ENCODE measurements around the gene RTCB.
"Not testable (repeated sequence)": the region's sequence is repeated elsewhere in the genome, so short reads cannot be mapped to it uniquely, and the experiment has no call there.

The RTCB gene

DNA sequence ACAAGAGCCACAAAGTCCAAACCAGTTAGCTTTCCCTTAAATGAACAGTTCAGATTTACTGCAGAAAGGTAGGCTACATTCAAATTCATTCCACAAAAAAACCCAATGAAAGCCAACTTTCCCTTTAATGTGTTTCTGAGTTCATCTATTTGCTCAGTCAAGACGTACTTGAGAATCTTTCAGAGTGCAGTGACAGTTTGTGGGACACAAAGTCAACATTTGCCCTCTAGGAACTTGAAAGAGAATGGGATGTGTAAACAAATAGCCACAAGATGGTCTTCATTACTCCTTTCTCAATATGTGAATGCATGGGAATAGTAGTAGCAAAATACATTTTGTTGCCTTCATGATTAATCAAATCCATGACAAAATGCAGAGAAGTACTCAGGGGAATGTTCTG lies 15.8 kb downstream of the RTCB start:
- no peak overlapping the region for H3K4me3 ChIP-seq (ENCODE audit: low read depth, low read length)
- no peaks in the 10 kb centered on the region for H3K9me3 ChIP-seq (ENCODE audit: control insufficient read depth, insufficient read depth, low read depth, low read length)
- H3K27me3 ChIP-seq (ENCODE audit: control insufficient read depth, insufficient read depth, low read length): no peaks in the 10 kb centered on the region
- H3K27ac ChIP-seq (ENCODE audit: low read depth, low read length): no peak overlapping the region
- H3K4me1 ChIP-seq (ENCODE audit: control insufficient read depth, insufficient read depth, low read length): no peaks in the 10 kb centered on the region
- H3K36me3 ChIP-seq (ENCODE audit: control insufficient read depth, insufficient read depth, low read length): peaks cover 98% of the 10 kb centered on the region
- H3K9ac ChIP-seq (ENCODE audit: low read length): no peak overlapping the region

DNA sequence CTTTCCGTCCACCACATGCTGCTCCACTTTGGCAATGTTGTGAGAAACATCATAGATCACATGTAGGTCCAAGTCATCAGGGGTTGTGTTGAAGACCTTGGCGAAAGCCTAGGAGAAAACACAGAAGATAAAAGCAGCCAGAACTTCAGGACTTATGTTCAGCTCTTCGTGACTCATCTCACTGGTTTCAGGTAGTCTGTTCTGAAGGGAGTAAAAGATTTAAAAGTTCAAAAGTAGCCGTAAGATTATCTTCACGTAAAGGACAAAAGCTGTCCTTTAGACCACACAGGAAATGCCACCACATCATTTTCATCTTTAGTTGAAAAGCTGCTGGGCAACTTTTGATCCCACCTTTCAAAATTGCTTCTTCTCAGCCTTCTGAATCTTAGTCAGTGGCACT lies 16.9 kb downstream of the RTCB start:
- H3K4me1 ChIP-seq (ENCODE audit: control insufficient read depth, insufficient read depth, low read length): no peaks in the 10 kb centered on the region
- no peak overlapping the region for H3K27ac ChIP-seq (ENCODE audit: low read depth, low read length)
- H3K36me3 ChIP-seq (ENCODE audit: control insufficient read depth, insufficient read depth, low read length): peaks cover 94% of the 10 kb centered on the region
- no peaks in the 10 kb centered on the region for H3K27me3 ChIP-seq (ENCODE audit: control insufficient read depth, insufficient read depth, low read length)
- no peak overlapping the region for H3K4me3 ChIP-seq (ENCODE audit: low read depth, low read length)
- no peaks in the 10 kb centered on the region for H3K9me3 ChIP-seq (ENCODE audit: control insufficient read depth, insufficient read depth, low read depth, low read length)
- H3K9ac ChIP-seq (ENCODE audit: low read length): no peak overlapping the region

DNA sequence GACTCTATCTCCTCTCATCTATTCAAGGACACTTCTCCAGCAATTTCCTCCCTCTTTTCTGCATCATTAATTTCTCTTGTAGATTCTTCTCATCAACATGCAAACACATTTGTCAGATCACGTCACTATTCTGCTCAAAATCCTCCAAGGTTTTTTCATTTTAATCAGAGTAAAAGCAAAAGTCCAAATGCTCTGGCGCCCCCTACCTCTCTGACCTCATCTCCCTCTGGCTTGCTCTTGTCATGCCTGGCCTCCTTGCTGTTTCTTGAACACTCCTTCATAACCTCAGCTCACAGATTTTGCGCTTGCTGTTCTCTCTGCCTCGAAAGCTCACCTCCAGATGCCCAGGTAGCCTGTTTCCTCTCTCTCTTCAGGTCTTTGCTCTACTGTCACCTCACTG lies 22.4 kb downstream of the RTCB start:
- no peaks in the 10 kb centered on the region for H3K9me3 ChIP-seq (ENCODE audit: control insufficient read depth, insufficient read depth, low read depth, low read length)
- no peaks in the 10 kb centered on the region for H3K27me3 ChIP-seq (ENCODE audit: control insufficient read depth, insufficient read depth, low read length)
- H3K4me3 ChIP-seq (ENCODE audit: low read depth, low read length): no peak overlapping the region
- H3K9ac ChIP-seq (ENCODE audit: low read length): no peak overlapping the region
- H3K36me3 ChIP-seq (ENCODE audit: control insufficient read depth, insufficient read depth, low read length): peaks cover 81% of the 10 kb centered on the region
- no peak overlapping the region for H3K27ac ChIP-seq (ENCODE audit: low read depth, low read length)
- H3K4me1 ChIP-seq (ENCODE audit: control insufficient read depth, insufficient read depth, low read length): no peaks in the 10 kb centered on the region

DNA sequence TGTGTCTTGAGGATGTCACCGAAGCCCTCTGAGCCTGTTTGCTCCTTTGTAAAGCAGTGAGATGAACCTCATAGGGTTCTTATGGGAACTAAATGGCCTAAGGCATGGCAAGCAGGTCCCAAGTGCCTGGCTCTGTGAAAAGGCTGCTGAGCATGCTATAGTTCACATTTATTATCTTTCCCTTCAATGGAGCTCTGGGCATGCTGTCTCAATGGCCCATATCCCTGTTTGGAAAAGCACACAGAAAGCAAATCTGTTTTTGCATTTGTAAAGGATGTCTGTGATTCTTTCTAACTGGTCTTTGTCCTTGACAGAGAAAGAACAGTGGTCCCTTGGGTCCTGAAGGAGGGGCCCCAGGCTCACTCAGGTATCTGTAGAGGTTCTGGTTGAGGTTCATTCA lies 26.4 kb downstream of the RTCB start:
- H3K9me3 ChIP-seq (ENCODE audit: control insufficient read depth, insufficient read depth, low read depth, low read length): no peaks in the 10 kb centered on the region

DNA sequence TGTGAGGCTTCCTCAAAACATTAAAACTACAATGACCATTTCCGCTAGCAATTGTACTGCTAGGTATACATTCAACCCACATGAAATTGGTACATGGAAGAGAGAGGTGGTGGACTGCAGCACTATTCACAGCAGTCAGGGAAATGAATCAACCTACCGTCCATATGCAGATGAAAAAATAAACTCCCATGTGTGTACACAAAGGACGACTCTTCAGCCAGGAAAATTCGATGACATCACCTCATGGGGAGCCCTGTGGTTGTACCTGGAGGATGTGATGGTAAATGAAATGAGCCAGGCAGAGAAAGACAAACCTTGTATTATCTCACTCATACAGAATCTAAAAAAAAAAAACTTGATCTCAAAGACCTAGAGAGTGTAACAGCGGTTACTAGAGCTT lies 31.1 kb downstream of the RTCB start:
- Histone ChIP-seq H3K27ac (ENCODE audit: low read depth, low read length) (no peak overlapping the region), H3K4me3 (ENCODE audit: low read depth, low read length) (no peak overlapping the region), H3K9ac (ENCODE audit: low read length) (no peak overlapping the region), H3K27me3 (ENCODE audit: control insufficient read depth, insufficient read depth, low read length) (no peaks in the 10 kb centered on the region), H3K4me1 (ENCODE audit: control insufficient read depth, insufficient read depth, low read length) (no peaks in the 10 kb centered on the region), H3K9me3 (ENCODE audit: control insufficient read depth, insufficient read depth, low read depth, low read length) (no peaks in the 10 kb centered on the region), H3K36me3 (ENCODE audit: control insufficient read depth, insufficient read depth, low read length) (peaks cover 5% of the 10 kb centered on the region)

More for the DNA sequence above, 26.4 kb downstream of the RTCB start:
- no peak overlapping the region for H3K9ac ChIP-seq (ENCODE audit: low read length)
- H3K4me3 ChIP-seq (ENCODE audit: low read depth, low read length): no peak overlapping the region
- no peaks in the 10 kb centered on the region for H3K4me1 ChIP-seq (ENCODE audit: control insufficient read depth, insufficient read depth, low read length)
- peaks cover 44% of the 10 kb centered on the region for H3K36me3 ChIP-seq (ENCODE audit: control insufficient read depth, insufficient read depth, low read length)
- H3K27ac ChIP-seq (ENCODE audit: low read depth, low read length): no peak overlapping the region
- no peaks in the 10 kb centered on the region for H3K27me3 ChIP-seq (ENCODE audit: control insufficient read depth, insufficient read depth, low read length)

DNA sequence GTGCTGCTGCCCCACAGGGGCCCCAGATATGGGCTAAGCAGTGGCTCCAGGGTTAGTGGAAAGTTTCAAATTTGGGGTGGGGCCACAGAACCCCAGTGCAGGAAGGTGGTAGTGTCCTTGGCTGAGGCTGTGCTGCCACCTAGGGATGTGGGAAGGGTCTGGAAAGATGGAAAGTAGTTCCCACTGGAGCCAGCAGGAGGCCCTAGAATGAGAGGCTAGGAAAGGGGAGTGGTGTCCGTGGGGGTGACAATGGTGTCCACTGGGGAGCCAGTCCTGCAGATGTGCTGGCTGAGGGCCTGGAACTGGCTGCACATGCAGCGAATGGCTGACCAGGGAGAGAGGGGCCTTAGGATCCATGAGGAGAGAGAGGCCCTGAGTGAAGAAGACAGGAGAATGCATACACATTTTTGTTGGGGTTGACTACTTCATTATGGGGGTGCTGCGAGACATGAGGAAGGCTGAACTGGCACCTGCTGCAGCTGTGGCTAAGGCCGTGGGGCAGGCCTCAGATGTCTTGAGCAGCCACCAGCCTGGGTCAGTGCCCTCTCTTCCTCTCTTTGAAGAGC lies 33.3 kb downstream of the RTCB start:
- Histone ChIP-seq H3K36me3 (ENCODE audit: control insufficient read depth, insufficient read depth, low read length) (no peaks in the 10 kb centered on the region), H3K9ac (ENCODE audit: low read length) (no peak overlapping the region)

DNA sequence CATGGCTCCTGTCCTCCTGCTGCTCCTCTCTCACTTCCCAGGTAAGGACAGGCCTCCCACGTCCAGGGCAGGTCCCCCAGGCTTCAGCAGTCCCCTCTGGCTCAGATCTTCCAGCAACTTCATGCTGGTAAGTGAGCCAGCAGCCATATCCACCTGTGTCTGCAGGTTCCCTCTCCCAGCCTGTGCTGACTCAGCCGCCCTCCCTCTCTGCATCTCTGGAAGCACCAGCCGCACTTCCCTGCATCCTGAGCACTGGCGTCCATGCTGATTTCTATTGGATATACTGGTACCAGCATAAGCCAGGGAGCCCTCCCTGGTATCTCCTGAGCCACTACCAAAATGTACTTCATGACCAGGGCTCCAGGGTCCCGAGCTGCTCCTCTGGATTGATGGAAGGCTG lies 35.4 kb downstream of the RTCB start:
- Histone ChIP-seq H3K9ac (ENCODE audit: low read length) (no peak overlapping the region), H3K4me1 (ENCODE audit: control insufficient read depth, insufficient read depth, low read length) (no peaks in the 10 kb centered on the region), H3K4me3 (ENCODE audit: low read depth, low read length) (no peak overlapping the region)

More for the DNA sequence above, 33.3 kb downstream of the RTCB start:
- Histone ChIP-seq H3K9me3 (ENCODE audit: control insufficient read depth, insufficient read depth, low read depth, low read length) (no peaks in the 10 kb centered on the region), H3K4me3 (ENCODE audit: low read depth, low read length) (no peak overlapping the region), H3K27ac (ENCODE audit: low read depth, low read length) (no peak overlapping the region), H3K4me1 (ENCODE audit: control insufficient read depth, insufficient read depth, low read length) (no peaks in the 10 kb centered on the region), H3K27me3 (ENCODE audit: control insufficient read depth, insufficient read depth, low read length) (no peaks in the 10 kb centered on the region)

DNA sequence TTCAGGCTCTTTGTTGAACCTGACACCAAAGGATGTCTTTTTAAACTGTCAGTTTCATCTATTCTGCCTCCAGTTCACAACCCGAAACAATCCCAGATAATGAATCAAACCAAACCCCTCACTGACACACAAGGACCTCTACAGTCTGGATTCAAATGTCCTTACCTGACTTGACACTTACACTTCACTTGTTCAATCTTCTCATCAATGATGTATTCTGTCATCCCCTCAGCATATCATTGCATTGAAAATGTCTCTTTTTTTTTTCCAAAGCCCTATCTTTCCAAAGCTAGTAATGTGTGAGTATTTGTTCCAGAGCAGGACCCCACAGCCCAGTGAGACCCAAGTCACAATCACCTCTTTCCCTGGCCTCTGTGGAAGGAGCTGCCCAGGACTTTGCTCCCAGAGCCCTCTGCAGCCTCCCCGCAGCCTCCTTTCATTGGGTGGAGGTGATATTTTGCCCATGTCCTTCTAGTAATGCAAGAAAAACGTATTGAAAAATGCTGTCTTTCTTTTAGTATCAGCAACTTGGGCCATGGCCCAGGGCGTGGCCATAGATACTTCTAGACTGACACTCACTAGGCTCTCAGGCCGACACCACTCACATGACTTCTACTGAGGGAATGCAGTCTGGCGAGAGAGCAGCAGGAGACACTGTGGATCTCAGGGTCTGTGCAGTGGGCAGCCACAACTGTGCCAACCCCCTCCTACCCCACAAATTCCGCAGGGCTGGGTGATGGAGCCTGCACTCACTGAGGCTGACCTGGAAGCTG lies 36.2 kb downstream of the RTCB start:
- Histone ChIP-seq H3K27me3 (ENCODE audit: control insufficient read depth, insufficient read depth, low read length) (no peaks in the 10 kb centered on the region), H3K27ac (ENCODE audit: low read depth, low read length) (no peak overlapping the region), H3K36me3 (ENCODE audit: control insufficient read depth, insufficient read depth, low read length) (no peaks in the 10 kb centered on the region), H3K9me3 (ENCODE audit: control insufficient read depth, insufficient read depth, low read depth, low read length) (no peaks in the 10 kb centered on the region), H3K9ac (ENCODE audit: low read length) (no peak overlapping the region), H3K4me1 (ENCODE audit: control insufficient read depth, insufficient read depth, low read length) (no peaks in the 10 kb centered on the region), H3K4me3 (ENCODE audit: low read depth, low read length) (no peak overlapping the region)

More for the DNA sequence above, 35.4 kb downstream of the RTCB start:
- Histone ChIP-seq H3K27ac (ENCODE audit: low read depth, low read length) (no peak overlapping the region), H3K36me3 (ENCODE audit: control insufficient read depth, insufficient read depth, low read length) (no peaks in the 10 kb centered on the region), H3K27me3 (ENCODE audit: control insufficient read depth, insufficient read depth, low read length) (no peaks in the 10 kb centered on the region), H3K9me3 (ENCODE audit: control insufficient read depth, insufficient read depth, low read depth, low read length) (no peaks in the 10 kb centered on the region)

DNA sequence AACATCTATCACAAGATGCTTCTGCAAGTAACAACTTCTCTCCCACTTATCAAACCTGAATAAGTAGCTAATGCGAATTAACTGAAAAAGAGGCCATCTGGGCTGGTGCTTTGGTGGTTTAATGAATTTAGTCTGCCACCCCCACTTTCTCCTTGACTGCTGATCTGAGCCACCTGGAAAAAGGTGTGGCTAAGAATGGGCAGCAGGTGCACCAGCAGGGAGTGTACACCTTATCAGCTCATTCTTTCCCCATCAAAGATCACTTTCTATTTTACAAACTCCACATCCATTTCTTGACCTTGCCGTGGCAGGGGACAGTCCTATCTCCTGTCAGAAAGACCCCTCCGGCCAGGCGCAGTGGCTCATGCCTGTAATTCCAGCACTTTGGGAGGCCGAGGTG lies 47.8 kb downstream of the RTCB start:
- H3K27ac ChIP-seq (ENCODE audit: low read depth, low read length): no peak overlapping the region
- no peaks in the 10 kb centered on the region for H3K4me1 ChIP-seq (ENCODE audit: control insufficient read depth, insufficient read depth, low read length)
- no peaks in the 10 kb centered on the region for H3K27me3 ChIP-seq (ENCODE audit: control insufficient read depth, insufficient read depth, low read length)
- H3K9ac ChIP-seq (ENCODE audit: low read length): no peak overlapping the region
- no peak overlapping the region for H3K4me3 ChIP-seq (ENCODE audit: low read depth, low read length)
- H3K36me3 ChIP-seq (ENCODE audit: control insufficient read depth, insufficient read depth, low read length): no peaks in the 10 kb centered on the region
- H3K9me3 ChIP-seq (ENCODE audit: control insufficient read depth, insufficient read depth, low read depth, low read length): no peaks in the 10 kb centered on the region

DNA sequence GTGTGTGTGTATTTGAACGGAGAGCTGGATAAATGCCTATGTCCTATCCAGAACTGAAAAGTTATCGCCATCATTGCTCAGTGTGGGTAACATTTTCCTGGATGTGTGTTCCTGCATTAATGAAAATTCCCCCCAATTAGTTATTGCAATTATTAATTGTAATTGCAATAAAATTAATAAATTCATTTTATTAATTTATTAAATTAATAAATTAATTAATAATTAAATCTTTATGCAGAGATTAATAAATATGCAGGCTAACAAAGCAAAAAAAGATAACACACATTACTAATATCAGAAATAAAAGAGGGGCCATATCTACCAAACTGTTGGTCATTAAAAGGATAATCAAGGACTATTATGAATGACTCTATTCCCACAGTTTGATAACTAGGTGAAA lies 50.8 kb downstream of the RTCB start:
- Histone ChIP-seq H3K36me3 (ENCODE audit: control insufficient read depth, insufficient read depth, low read length) (no peaks in the 10 kb centered on the region), H3K27me3 (ENCODE audit: control insufficient read depth, insufficient read depth, low read length) (no peaks in the 10 kb centered on the region), H3K9ac (ENCODE audit: low read length) (no peak overlapping the region), H3K4me3 (ENCODE audit: low read depth, low read length) (no peak overlapping the region), H3K27ac (ENCODE audit: low read depth, low read length) (no peak overlapping the region), H3K4me1 (ENCODE audit: control insufficient read depth, insufficient read depth, low read length) (no peaks in the 10 kb centered on the region), H3K9me3 (ENCODE audit: control insufficient read depth, insufficient read depth, low read depth, low read length) (no peaks in the 10 kb centered on the region)

DNA sequence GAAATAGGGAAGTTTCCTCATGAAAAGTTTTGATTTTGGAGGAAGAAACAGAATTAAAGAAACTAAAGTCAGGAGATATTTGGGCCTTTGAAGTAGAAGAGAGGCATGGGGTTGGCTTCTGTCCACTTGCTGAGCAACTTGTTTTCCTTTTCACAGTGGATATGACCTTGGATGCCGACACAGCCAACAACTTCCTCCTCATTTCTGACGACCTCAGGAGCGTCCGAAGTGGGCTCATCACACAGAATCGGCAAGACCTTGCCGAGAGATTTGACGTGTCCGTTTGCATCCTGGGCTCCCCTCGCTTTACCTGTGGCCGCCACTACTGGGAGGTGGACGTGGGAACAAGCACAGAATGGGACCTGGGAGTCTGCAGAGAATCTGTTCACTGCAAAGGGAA lies 52.0 kb downstream of the RTCB start:
- H3K36me3 ChIP-seq (ENCODE audit: control insufficient read depth, insufficient read depth, low read length); H3K4me3 ChIP-seq (ENCODE audit: low read depth, low read length); H3K27ac ChIP-seq (ENCODE audit: low read depth, low read length); H3K27me3 ChIP-seq (ENCODE audit: control insufficient read depth, insufficient read depth, low read length); H3K9ac ChIP-seq (ENCODE audit: low read length); H3K4me1 ChIP-seq (ENCODE audit: control insufficient read depth, insufficient read depth, low read length); H3K9me3 ChIP-seq (ENCODE audit: control insufficient read depth, insufficient read depth, low read depth, low read length): not testable (repeated sequence)
